CD4-positive, alpha-beta memory T cell (primary cell): Measurements from ENCODE around the gene RGL2. TPM values are rescaled to one million over a fixed set of nuclear protein-coding genes. Genes with fewer than 3 reads are reported as not detected.

Experiments used
- CTCF ChIA-PET: fragments of 350-600 bp; sonication (Branson Sonifier 250); formaldehyde crosslinking; loops from one replicate; lab custom pipeline; 2021; ENCODE audit warnings: inconsistent platforms; ENCODE audit not compliant: partially characterized antibody; lab: Charles Lee
- POLR2A ChIA-PET: fragments of 350-600 bp; sonication (Branson Sonifier 250); formaldehyde crosslinking; loops from one replicate; lab custom pipeline; 2021; ENCODE audit not compliant: partially characterized antibody; lab: Charles Lee
- DNase-seq, 5 donors: peaks; one replicate each; pipeline versions ENCODE4 v3.0.0 to v3.0.0-alpha.2; 2020 to 2022; ENCODE audit warnings: mixed read lengths in 1 of 5
- H3K27ac ChIP-seq: one replicate; pipeline ENCODE4 v1.7.0; 2013; ENCODE audit warnings: low read depth, low read length
- H3K27me3 ChIP-seq: 2 replicates; pipeline ENCODE4 v1.7.0; 2013; ENCODE audit warnings: mild to moderate bottlenecking, low read length, moderate library complexity; ENCODE audit not compliant: insufficient read depth
- H3K36me3 ChIP-seq: 2 replicates; pipeline ENCODE4 v1.7.0; 2013; ENCODE audit warnings: mild to moderate bottlenecking, low read length, moderate library complexity; ENCODE audit not compliant: insufficient read depth
- H3K4me1 ChIP-seq: 2 replicates; pipeline ENCODE4 v1.7.0; 2013; ENCODE audit warnings: mild to moderate bottlenecking, low read length, moderate library complexity; ENCODE audit not compliant: insufficient read depth
- H3K4me3 ChIP-seq, 2 donors: one replicate each; pipeline ENCODE4 v1.7.0; 2013; ENCODE audit warnings: low read length in 2 of 2, mild to moderate bottlenecking in 1 of 2
- H3K9me3 ChIP-seq, 2 donors: one replicate each; pipeline ENCODE4 v1.7.0; 2013; ENCODE audit warnings: low read length in 2 of 2, control low read depth in 1 of 2; ENCODE audit not compliant: control insufficient read depth in 1 of 2
- H3K27ac Mint-ChIP-seq, 7 donors: one replicate each; pipeline ENCODE4 v1.8.0; 2020 to 2021; ENCODE audit warnings: mixed read lengths in 7 of 7, mild to moderate bottlenecking in 6 of 7, inconsistent platforms in 3 of 7, moderate library complexity in 3 of 7
- H3K27me3 Mint-ChIP-seq, 2 donors: one replicate each; pipeline ENCODE4 v1.8.0; 2020 to 2021; ENCODE audit warnings: mixed read lengths in 2 of 2
- H3K36me3 Mint-ChIP-seq, 2 donors: one replicate each; pipeline ENCODE4 v1.8.0; 2020 to 2021; ENCODE audit warnings: mixed read lengths in 2 of 2, inconsistent platforms in 1 of 2, mild to moderate bottlenecking in 1 of 2
- H3K4me1 Mint-ChIP-seq, 4 donors: one replicate each; pipeline ENCODE4 v1.8.0; 2020 to 2021; ENCODE audit warnings: mixed read lengths in 4 of 4, mild to moderate bottlenecking in 1 of 4
- H3K4me3 Mint-ChIP-seq, 8 donors: one replicate each; pipeline ENCODE4 v1.8.0; 2020 to 2021; ENCODE audit warnings: mixed read lengths in 8 of 8, mild to moderate bottlenecking in 7 of 8, moderate library complexity in 6 of 8, inconsistent platforms in 3 of 8
- H3K9me3 Mint-ChIP-seq, 8 donors: one replicate each; pipeline ENCODE4 v1.8.0; 2020 to 2021; ENCODE audit warnings: mixed read lengths in 8 of 8, mild to moderate bottlenecking in 5 of 8, inconsistent platforms in 3 of 8, moderate library complexity in 1 of 8
- intact Hi-C: fragments of 100-400 bp; cut with micrococcal nuclease; formaldehyde crosslinking; loops from one replicate; pipeline ENCODE4 v1.15.1; 2023
- polyA plus RNA-seq, 2 donors: library from polyadenylated mRNA; unstranded; fragments of 300-500 nt; fragmentation: Illumina TruSeq; gene quantifications; one replicate each; pipeline ENCODE4 v1.2.3, GENCODE V29; 2021
- total RNA-seq, 2 experiments: library from RNA; stranded (reverse); gene quantifications; one replicate each; pipeline ENCODE4 v1.2.3, GENCODE V29; 2021

Gene RGL2
- total and polyA plus RNA-seq, 4 experiments from 2014 or later = 10.0 to 67.9 (median 39.6) TPM

GRCh38 chr6:33254591-33254990 lies 44.2 kb downstream of the RGL2 start:
- H3K4me3 ChIP-seq = no peak overlapping the region
- H3K27me3 ChIP-seq = no peaks in the 10 kb centered on the region
- no peaks in the 10 kb centered on the region for H3K9me3 ChIP-seq
- POLR2A ChIA-PET = interaction anchor here (1.1 to 1.7 kb wide), 2 partner anchors 11 to 17 kb away, joined by 4 to 9 read pairs; partner anchors contain the start of genes RPS18 and VPS52
- intact Hi-C loops = no loop called here
- Mint-ChIP-seq H3K27me3 (no peaks in the 10 kb centered on the region), H3K27ac (no peak overlapping the region), H3K36me3 (peaks cover 18 to 35% of the 10 kb centered on the region in 2 donors), H3K4me3 (no peak overlapping the region), H3K9me3 (no peaks in the 10 kb centered on the region), H3K4me1 (peaks cover 13 to 29% (median 17%) of the 10 kb centered on the region in 4 donors)
- CTCF ChIA-PET = interaction anchor here (0.7 to 1.0 kb wide), 2 partner anchors 98 to 152 kb away, joined by 3 to 4 read pairs; no protein-coding TSS in a partner anchor
- peaks cover 13% of the 10 kb centered on the region for H3K4me1 ChIP-seq
- no peaks in the 10 kb centered on the region for H3K36me3 ChIP-seq
- no peak for DNase-seq
- no peak overlapping the region for H3K27ac ChIP-seq

DNA sequence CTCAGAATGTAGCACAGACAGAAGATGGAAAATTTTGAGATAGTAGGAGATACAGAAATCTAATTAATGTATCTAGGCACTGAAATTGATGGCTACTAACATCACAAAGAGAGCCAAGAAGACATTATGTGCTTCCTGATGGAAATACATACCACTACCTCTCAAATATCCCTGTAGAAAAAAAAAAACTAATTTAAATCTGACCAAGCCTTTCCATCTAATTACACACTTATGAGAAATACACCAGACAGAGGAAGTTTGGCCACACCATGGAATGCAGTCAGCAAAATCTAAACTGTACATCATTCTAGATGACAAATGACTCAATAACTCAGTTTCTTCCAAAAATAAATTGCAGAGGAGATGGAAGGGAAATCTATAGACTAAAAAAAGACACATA lies 46.0 kb downstream of the RGL2 start:
- ChIA-PET POLR2A (no interaction called here), CTCF (interaction anchor here (0.7 kb wide), 1 partner anchor 12 kb away, joined by 4 read pairs; no protein-coding TSS in a partner anchor)
- intact Hi-C loops = no loop called here
- no peak overlapping the region for H3K27ac ChIP-seq
- H3K36me3 Mint-ChIP-seq = peaks cover 18 to 27% of the 10 kb centered on the region in 2 donors
- no peak overlapping the region for H3K4me3 Mint-ChIP-seq
- H3K4me1 ChIP-seq = peaks cover 26% of the 10 kb centered on the region
- no peak overlapping the region for H3K27ac Mint-ChIP-seq
- H3K27me3 ChIP-seq = no peaks in the 10 kb centered on the region
- H3K27me3 Mint-ChIP-seq = no peaks in the 10 kb centered on the region
- DNase-seq = no peak
- H3K9me3 Mint-ChIP-seq = no peaks in the 10 kb centered on the region
- peaks cover 19 to 47% (median 30%) of the 10 kb centered on the region in 4 donors for H3K4me1 Mint-ChIP-seq
- no peaks in the 10 kb centered on the region for H3K36me3 ChIP-seq
- H3K4me3 ChIP-seq = no peak overlapping the region
- no peaks in the 10 kb centered on the region for H3K9me3 ChIP-seq

DNA sequence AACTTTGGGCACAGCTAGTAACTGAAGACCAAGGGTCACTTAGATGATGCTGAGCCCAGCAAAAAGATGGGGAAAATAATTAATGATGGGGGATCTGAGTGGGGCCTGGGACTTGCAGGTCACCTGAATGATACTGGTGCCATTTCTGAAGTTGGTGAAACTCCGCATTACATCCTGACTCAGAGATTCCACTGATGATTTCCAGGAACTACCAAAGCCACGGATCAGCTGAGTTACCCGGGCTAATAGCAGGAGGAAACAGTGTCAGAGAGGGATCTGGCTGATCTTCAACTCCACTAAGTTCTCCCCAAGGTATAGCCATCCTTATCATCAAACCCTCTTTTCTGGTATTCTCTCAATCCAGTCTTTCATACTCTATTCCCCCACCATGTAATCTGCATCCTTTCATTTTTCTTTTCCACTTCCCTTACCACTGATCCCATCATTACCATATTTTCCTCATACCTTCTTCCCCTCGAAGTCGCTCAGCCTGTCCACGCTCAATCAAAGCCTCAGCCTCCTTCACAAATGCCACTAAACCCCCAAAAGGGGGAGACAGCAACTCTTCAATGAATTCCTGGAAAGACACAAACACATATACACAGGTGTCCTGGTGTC lies 47.2 kb downstream of the RGL2 start:
- Histone ChIP-seq H3K36me3 (no peaks in the 10 kb centered on the region), H3K4me1 (peaks cover 26% of the 10 kb centered on the region), H3K4me3 (no peak overlapping the region), H3K27ac (no peak overlapping the region), H3K27me3 (no peaks in the 10 kb centered on the region), H3K9me3 (no peaks in the 10 kb centered on the region)
- intact Hi-C loops = no loop called here
- Mint-ChIP-seq H3K27ac (peak overlapping the region in 5 of 7 donors; percentile 21 to 85 (median 72)), H3K4me3 (peak overlapping the region in 6 of 8 donors; percentile 14 to 67 (median 46)), H3K36me3 (peaks cover 18 to 26% of the 10 kb centered on the region in 2 donors), H3K9me3 (no peaks in the 10 kb centered on the region), H3K4me1 (peaks cover 19 to 47% (median 30%) of the 10 kb centered on the region in 4 donors), H3K27me3 (peaks cover 0 to 2% of the 10 kb centered on the region in 2 donors)
- DNase-seq = no peak
- ChIA-PET CTCF (interaction anchor here (2.7 to 7.0 kb wide), 3 partner anchors 19 to 94 kb away, joined by 7 to 105 read pairs (median 35); partner anchors contain the start of genes RPS18 and VPS52), POLR2A (interaction anchor here (1.0 to 5.6 kb wide), 6 partner anchors 19 to 93 kb away, joined by 3 to 92 read pairs (median 48); partner anchors contain the start of genes B3GALT4, RING1, RPS18 and RXRB)

DNA sequence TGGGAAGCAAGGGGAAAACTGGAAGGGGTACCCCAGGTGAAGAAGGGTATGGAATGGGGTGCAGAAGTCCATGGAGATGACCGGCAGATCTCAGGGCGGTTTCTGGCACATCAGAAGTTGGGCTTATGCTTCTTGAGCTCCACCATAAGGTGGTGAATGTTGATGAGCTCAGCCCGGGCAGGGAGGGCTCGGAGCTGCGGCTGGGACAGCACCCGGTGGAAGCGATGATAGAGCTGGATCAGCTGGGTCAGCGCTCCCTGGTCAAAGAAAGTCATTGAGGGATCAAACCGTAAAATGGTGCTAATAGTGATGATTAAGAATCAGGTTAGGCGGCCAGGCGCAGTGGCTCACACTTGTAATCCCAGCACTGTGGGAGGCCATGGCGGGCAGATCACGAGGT lies 48.0 kb downstream of the RGL2 start:
- CTCF ChIA-PET = interaction anchor here (0.9 to 7.0 kb wide), 6 partner anchors 10 to 94 kb away, joined by 4 to 105 read pairs (median 16); partner anchors contain the start of genes RPS18 and VPS52

DNA sequence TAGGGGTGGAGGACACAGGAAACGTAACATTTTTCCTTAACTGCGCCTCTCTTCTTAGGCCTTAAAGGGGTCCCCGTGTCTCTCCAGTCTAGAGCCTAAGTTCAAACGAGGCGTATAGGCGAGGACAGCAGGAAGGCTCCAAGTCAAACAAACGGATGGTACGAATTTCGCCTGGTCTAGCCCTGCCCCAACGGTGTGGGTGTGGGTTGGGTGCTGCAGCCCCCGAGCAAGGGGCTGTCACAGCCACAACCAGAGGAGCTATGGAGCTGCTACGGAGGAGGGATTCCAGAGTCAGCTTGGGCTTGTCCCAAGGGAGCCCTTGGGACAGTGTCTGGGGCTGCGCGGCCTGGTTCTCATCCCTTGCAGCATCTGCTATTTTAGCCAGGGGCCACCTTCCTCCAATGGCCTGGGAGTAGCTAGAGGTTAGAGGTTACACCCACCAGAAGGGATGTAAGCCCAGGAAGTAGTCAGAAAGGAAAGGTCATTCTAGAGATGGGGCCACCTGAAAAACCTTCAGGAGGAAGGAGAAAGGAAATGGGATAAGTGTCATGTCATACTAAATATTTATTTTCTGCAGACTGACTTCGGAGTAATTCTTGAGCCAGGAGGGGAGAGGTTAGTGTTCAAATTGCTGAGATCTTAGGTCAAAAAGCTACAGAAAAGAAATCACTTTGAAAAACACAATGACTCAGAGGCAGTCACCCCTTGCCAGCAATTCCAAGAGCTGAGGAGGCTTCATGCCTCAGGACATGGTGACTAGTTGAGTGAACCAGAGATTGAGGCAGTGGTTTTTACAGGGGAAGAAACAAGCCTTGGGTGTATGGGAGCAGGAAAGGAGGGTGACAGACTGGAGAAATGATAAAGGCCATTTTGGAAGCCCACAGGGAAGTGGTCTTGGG lies 48.8 kb downstream of the RGL2 start:
- peak overlapping the region; percentile 84 to 95 (median 88) for H3K4me3 Mint-ChIP-seq
- DNase-seq = no peak
- CTCF ChIA-PET = interaction anchor here (0.6 to 7.0 kb wide), 18 partner anchors 9 to 237 kb away, joined by 3 to 105 read pairs (median 7); partner anchors contain the start of genes B3GALT4, HSD17B8, PFDN6 and RPS18
- H3K9me3 Mint-ChIP-seq = no peaks in the 10 kb centered on the region
- Histone ChIP-seq H3K9me3 (no peaks in the 10 kb centered on the region), H3K27me3 (no peaks in the 10 kb centered on the region), H3K36me3 (no peaks in the 10 kb centered on the region), H3K4me1 (peaks cover 26% of the 10 kb centered on the region), H3K4me3 (peak overlapping the region; percentile 60 to 65), H3K27ac (peak overlapping the region; percentile 93)
- H3K27me3 Mint-ChIP-seq = peaks cover 0 to 3% of the 10 kb centered on the region in 2 donors
- H3K27ac Mint-ChIP-seq = peak overlapping the region; percentile 90 to 98 (median 97)
- intact Hi-C loops = loop anchor here (1.0 kb wide), 7 partner anchors 21 to 141 kb away; partner anchors contain the start of genes B3GALT4, HSD17B8, KIFC1 and RXRB
- H3K4me1 Mint-ChIP-seq = peaks cover 19 to 47% (median 30%) of the 10 kb centered on the region in 4 donors
- POLR2A ChIA-PET = interaction anchor here (0.6 to 5.6 kb wide), 29 partner anchors 12 to 444 kb away, joined by 3 to 92 read pairs (median 10); partner anchors contain the start of genes B3GALT4, HLA-DPA1, HLA-DPB1 and HSD17B8
- peaks cover 15 to 22% of the 10 kb centered on the region in 2 donors for H3K36me3 Mint-ChIP-seq

More for the DNA sequence above, 48.0 kb downstream of the RGL2 start:
- Histone ChIP-seq H3K27ac (peak overlapping the region; percentile 93), H3K4me3 (no peak overlapping the region), H3K36me3 (no peaks in the 10 kb centered on the region), H3K4me1 (peaks cover 26% of the 10 kb centered on the region), H3K9me3 (no peaks in the 10 kb centered on the region), H3K27me3 (no peaks in the 10 kb centered on the region)
- POLR2A ChIA-PET = interaction anchor here (1.1 to 5.6 kb wide), 11 partner anchors 11 to 175 kb away, joined by 3 to 92 read pairs (median 15); partner anchors contain the start of genes B3GALT4, HLA-DPB1, PFDN6 and RING1
- Mint-ChIP-seq H3K9me3 (no peaks in the 10 kb centered on the region), H3K4me3 (peak overlapping the region in 6 of 8 donors; percentile 30 to 95 (median 85)), H3K27me3 (peaks cover 0 to 3% of the 10 kb centered on the region in 2 donors), H3K4me1 (peaks cover 19 to 47% (median 30%) of the 10 kb centered on the region in 4 donors), H3K27ac (peak overlapping the region; percentile 86 to 98 (median 97)), H3K36me3 (peaks cover 16 to 23% of the 10 kb centered on the region in 2 donors)
- intact Hi-C loops = no loop called here
- no peak for DNase-seq

DNA sequence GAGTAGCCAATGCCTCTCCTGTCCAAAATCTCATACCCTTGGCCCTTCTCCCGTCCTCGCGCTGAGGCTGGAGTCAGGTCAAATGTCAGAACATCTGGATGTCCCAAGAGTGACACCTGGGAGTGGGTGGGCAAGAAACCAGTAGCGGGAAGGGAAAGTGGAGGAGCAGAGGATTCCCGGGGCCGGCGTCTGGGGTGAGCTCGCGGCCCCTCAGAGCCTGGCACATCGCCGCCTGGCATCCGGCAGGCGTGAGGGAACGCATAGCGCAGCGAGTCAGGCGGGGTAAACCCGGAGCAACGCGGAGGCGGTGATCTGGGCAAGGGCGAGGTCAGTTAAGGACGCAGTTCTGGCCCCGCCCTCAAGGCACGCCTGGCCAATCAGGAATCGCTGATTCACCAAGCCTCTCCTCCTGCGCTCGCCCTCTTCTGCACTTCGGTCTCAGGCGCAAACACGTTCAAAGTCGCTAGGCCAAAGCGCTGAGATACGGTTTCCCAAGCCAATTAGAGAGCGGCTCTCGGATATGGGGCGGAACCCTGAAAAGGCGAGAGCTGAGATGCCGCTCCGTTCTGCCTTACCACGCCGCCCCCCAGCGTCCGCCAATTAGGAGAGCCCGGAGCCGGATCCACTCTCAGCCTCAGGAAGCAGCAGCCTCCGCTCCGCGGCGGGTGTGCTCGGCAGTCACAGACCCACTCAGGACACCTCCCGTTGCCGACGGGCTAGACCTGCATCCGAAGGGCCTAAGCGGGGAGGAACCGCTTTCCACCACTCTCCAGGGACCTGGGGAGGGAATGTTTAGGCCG lies 49.6 kb downstream of the RGL2 start:
- intact Hi-C loops = loop anchor here (1.0 kb wide), 10 partner anchors 22 to 235 kb away; partner anchors contain the start of genes B3GALT4, HSD17B8, KIFC1 and RXRB
- Histone ChIP-seq H3K27me3 (no peaks in the 10 kb centered on the region), H3K4me3 (peak overlapping the region; percentile 60 to 65), H3K36me3 (no peaks in the 10 kb centered on the region), H3K9me3 (no peaks in the 10 kb centered on the region), H3K27ac (peak overlapping the region; percentile 93), H3K4me1 (peaks cover 26% of the 10 kb centered on the region)
- POLR2A ChIA-PET = interaction anchor here (0.7 to 5.6 kb wide), 41 partner anchors 10 to 988 kb away, joined by 3 to 92 read pairs (median 5); partner anchors contain the start of genes B3GALT4, CUTA, HLA-DPA1 and HMGA1
- peaks cover 19 to 47% (median 30%) of the 10 kb centered on the region in 4 donors for H3K4me1 Mint-ChIP-seq
- H3K27ac Mint-ChIP-seq = peak overlapping the region; percentile 90 to 98 (median 97)
- peaks cover 15 to 22% of the 10 kb centered on the region in 2 donors for H3K36me3 Mint-ChIP-seq
- peaks cover 0 to 3% of the 10 kb centered on the region in 2 donors for H3K27me3 Mint-ChIP-seq
- H3K9me3 Mint-ChIP-seq = no peaks in the 10 kb centered on the region
- CTCF ChIA-PET = interaction anchor here (0.6 to 7.0 kb wide), 40 partner anchors 10 to 265 kb away, joined by 3 to 105 read pairs (median 5); partner anchors contain the start of genes B3GALT4, CUTA, HLA-DPB1 and HSD17B8
- peak overlapping the region; percentile 84 to 95 (median 88) for H3K4me3 Mint-ChIP-seq
- peak; percentile 94 to 98 (median 97) for DNase-seq
